SK-N-MC (cell line): ENCODE results near the gene DIPK2B.

Experiments used
- EZH2 ChIP-seq: fragments of 200-600 bp; sonication (generic); IDR thresholded peaks from one replicate; pipeline ENCODE4 v1.6.1; 2017; ENCODE audit warnings: antibody characterized with exemption
- POLR2AphosphoS5 ChIP-seq: IDR thresholded peaks from 2 replicates; pipeline ENCODE4 v1.6.1; 2012; ENCODE audit warnings: mild to moderate bottlenecking, low read depth, low read length, borderline replicate concordance

GRCh38 chrX:45240301-45240700, 39.6 kb upstream of the DIPK2B start:
- TF ChIP-seq POLR2AphosphoS5 = no peak
- no peak for TF ChIP-seq EZH2
